ENCODE data around the gene OR2V1.
"Not testable (repeated sequence)": the region's sequence is repeated elsewhere in the genome, so short reads cannot be mapped to it uniquely, and the experiment has no call there.

Gene OR2V1

GRCh38 chr5:181159286-181160151 lies 28.6 kb upstream of the OR2V1 start:
- peak; percentile 91 for DNase-seq

GRCh38 chr5:181158869-181159268 lies 27.9 kb upstream of the OR2V1 start:
- no peak for DNase-seq

GRCh38 chr5:181156758-181157157 lies 25.8 kb upstream of the OR2V1 start:
- no peak for DNase-seq

GRCh38 chr5:181153814-181154213 lies 22.8 kb upstream of the OR2V1 start:
- DNase-seq = no peak

- no peak for DNase-seq
These were observed 21.4 kb upstream of the OR2V1 start for GRCh38 chr5:181152406-181152805.

- DNase-seq = no peak
These were observed 20.2 kb upstream of the OR2V1 start for GRCh38 chr5:181151146-181151545.

GRCh38 chr5:181149806-181150733 lies 19.1 kb upstream of the OR2V1 start:
- DNase-seq = no peak

- no peak for DNase-seq
These were observed 18.4 kb upstream of the OR2V1 start for GRCh38 chr5:181149355-181149754.

GRCh38 chr5:181146927-181147636 lies 16.1 kb upstream of the OR2V1 start, which contains the start of gene OR2V2:
Gene OR2V2, plus strand, starts transcription at chr5:181147586. Its CDS starts 7,357 bp downstream, at chr5:181154943.
- DNase-seq = not testable (repeated sequence)

- DNase-seq = no peak
These were observed 14.2 kb upstream of the OR2V1 start for GRCh38 chr5:181145133-181145532.

GRCh38 chr5:181142054-181142453 lies 11.1 kb upstream of the OR2V1 start:
- DNase-seq = no peak

GRCh38 chr5:181140766-181141165 lies 9.8 kb upstream of the OR2V1 start:
- no peak for DNase-seq

GRCh38 chr5:181138258-181138657 lies 7.3 kb upstream of the OR2V1 start:
- DNase-seq = no peak

GRCh38 chr5:181136361-181136955 lies 5.5 kb upstream of the OR2V1 start:
- DNase-seq = no peak

- no peak for DNase-seq
These were observed 3.3 kb upstream of the OR2V1 start for GRCh38 chr5:181134259-181134658.

GRCh38 chr5:181133610-181134231 lies 2.8 kb upstream of the OR2V1 start:
- no peak for DNase-seq

GRCh38 chr5:181133083-181133482 lies 2.1 kb upstream of the OR2V1 start:
- no peak for DNase-seq

- DNase-seq = no peak
These were observed 545 bp upstream of the OR2V1 start for GRCh38 chr5:181131514-181131913.

GRCh38 chr5:181130081-181130480 lies 888 bp downstream of the OR2V1 start:
- not testable (repeated sequence) for DNase-seq

GRCh38 chr5:181129601-181130000 lies 1.4 kb downstream of the OR2V1 start:
- no peak for DNase-seq

- DNase-seq = no peak
These were observed 2.9 kb downstream of the OR2V1 start for GRCh38 chr5:181127907-181128626.

Data from activated naive CD4-positive, alpha-beta T cell treated with anti-CD3 and anti-CD28 coated beads, Interleukin-2, amount 50 U/mL, for 16 hours (primary cell).